Middle frontal gyrus (tissue), 1 donor: ENCODE data around the gene HEATR1.
"Not testable (repeated sequence)": the region's sequence is repeated elsewhere in the genome, so short reads cannot be mapped to it uniquely, and the experiment has no call there.

Experiments
- DNase-seq: peaks from one replicate; pipeline ENCODE4 v3.0.0-alpha.2; 2015; ENCODE audit warnings: low spot score; ENCODE audit errors: extremely low spot score

HEATR1 gene

DNA sequence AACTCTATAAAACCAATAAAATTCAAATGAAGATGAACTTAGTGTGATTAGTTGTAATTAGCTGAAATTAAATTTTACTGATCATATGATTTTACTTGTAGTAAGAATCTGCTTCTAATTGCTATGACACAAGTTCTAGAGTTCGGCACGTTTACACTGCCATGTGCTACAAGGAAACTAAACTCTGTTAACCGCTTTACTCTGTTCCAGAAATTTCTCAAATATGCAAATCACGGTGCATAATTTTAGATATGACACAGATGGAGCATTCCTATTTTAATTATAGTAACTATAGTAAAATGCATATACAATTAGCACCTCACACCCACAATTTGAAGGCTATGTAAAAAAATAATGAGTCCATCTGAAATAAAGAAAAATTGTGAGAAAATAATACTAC is 14.8 kb downstream of the HEATR1 start:
- DNase-seq, result no peak

DNA sequence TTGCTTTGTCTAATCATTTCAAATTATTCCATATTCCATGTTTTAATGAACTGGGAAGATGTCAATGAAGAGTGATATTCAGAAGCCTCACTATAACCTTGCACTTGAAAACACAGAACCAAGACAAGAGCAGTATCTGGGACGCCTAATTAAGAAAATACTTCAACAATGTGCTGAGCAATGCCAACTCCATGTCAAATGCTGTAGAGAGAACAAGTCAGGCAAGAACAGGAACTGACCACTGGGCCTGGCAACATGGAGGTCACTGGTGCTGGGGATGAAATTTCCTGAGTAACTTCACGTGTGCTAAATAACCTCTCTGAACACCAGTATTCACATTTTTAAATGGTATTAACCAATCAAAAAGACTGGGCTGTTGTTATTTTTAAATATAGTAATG is 22.8 kb downstream of the HEATR1 start:
- DNase-seq, result no peak

DNA sequence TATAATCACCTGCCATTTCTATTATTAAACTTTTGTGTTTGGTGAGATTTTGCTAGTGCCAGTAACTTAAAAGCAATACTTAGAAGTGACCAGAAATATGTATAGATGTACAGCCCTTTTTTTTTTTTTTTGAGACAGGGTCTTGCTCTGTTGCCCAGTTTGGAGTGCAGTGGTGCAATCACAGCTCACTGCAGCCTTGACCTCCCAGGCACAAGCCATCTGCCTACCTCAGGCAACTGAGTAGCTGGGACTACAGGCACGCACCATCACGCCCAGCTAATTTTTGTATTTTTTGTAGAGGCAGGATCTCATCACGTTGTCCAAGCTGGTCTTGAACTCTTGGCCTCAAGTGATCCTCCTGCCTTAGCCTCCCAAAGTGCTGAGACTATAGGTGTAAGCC is 23.9 kb downstream of the HEATR1 start:
- not testable (repeated sequence) for DNase-seq

DNA sequence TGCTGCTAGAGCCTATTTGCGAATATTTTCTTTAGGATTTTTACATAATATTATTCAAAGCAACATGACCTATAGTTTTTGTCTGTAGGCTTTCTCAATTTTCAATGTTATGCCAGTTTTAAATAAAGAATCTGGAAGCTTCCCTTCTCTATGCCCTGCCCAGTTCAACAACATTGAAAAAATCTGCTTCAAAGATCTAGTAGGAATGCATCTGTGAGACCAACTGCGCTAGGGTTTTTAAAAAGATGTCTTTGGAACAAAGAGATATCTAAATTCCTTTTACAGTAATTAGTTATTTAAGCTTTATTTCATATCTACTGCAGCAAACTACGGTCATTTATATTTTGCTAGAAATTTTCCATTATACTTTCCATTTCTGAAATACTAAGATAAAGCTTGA is 25.7 kb downstream of the HEATR1 start:
- DNase-seq, result no peak

DNA sequence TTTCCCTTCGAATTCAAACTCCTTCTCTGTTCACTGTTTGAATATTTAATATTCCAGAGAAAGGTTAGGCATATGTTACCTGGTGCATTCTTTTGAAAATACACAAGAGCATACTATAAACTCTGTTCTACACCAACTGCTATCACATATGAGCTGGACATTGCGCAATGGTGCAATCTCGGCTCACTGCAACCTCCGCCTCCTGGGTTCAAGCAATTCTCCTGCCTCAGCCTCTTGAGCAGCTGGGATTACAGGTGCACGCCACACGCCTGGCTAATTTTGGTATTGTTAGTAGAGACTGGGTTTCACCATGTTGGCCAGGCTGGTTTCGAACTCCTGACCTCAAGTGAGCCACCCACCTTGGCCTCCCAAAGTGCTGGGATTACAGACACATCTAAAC is 27.3 kb downstream of the HEATR1 start:
- not testable (repeated sequence) for DNase-seq

DNA sequence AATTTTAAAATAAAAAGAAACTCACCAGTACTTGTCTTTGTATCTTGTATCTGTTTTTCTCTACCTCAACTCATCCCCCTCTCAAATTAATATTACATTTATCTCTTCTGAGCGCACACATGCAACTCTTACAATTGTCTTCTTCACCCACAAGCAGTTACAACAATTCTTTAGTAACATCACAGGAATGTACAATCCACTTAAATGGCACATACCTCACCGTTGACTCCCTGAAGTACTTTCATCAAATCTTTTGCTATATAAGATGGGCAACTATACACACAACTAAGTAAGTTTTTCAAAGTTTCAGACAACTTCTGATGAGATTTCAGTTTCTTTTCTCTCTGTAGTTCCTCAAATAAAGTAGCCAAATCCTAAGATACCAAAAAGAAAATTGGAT is 28.3 kb downstream of the HEATR1 start:
- DNase-seq, result no peak

DNA sequence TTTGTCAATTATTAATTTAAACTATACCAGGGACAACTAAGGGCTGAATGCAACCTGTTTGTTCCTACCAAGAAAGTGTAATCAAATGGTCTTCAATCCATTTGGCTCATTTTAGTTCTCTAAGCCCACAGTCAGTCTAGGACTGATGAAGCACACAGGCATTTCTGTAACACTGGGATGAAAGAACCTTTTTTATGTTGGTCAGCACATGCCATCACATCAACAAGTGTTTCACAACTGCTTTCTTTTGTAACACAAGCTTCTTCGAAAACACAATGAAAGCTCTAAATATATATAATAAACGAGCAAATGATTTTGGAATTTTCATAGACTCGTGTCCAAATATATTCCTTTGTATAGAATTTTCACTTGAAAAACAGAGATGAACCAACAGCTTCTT is 28.8 kb downstream of the HEATR1 start:
- DNase-seq, result no peak

DNA sequence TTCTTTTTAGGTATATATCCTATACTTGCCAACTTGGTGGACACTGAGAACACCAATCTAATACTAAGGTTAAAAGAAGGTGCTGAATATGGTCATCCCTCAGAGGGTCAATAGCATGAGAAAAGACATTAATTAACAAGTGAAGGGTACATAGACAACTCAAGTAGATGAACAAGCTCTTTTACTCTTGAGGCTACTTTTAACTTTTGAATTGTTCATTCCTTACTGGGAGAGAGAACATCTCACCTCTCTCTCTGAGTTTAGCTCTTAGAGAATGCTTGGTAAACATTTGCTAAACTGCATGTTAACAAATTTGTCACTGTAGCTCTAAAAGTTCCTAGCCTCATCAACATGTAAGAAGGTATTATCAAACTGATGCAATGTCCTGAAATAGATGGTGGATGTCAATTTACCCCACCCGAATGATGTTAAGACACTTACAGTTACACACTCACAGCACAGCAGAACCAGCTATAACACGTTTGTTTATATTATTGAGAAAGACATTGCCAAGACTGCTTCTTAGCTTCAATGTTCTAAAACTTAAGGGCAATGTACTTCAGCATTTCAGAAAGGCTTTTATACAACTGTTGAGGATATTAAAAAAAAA is 35.9 kb downstream of the HEATR1 start:
- no peak for DNase-seq

DNA sequence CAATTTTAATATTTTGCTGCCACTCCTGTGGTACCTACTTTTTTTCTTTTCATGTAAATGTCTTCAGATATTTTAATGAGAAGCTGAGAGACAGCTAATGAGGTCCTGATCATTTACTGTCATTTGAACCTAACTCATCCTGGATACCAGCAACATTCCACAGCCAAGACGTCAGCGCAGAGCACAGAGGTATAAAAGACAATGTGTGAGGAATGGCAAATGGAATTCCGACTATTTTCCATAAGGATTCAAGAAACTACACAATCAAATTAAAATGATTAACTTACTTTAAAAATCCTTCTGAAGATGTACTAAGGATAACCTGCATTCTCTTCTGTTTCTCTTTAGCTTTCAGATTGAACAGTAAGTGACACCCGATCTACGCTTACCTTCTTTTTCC is 38.8 kb downstream of the HEATR1 start:
- no peak for DNase-seq

DNA sequence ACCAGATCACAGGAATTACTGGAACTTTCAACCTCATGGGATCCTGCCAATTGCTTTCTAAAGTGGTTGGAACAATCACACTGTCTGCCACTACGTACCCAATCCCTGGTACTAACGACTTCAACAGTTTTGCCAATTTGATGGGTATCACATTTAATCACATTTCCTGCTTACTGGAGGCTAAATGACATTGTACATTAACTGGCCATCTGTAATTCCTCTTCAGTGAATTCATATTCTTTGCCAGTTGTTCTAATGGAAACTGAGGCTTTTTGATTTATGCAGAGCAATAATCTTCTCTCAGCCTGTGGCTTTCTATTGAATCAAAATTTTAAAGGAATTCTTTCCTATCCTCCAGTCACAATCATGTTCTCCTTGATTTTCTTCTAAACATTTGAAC is 42.3 kb downstream of the HEATR1 start:
- DNase-seq, result no peak

DNA sequence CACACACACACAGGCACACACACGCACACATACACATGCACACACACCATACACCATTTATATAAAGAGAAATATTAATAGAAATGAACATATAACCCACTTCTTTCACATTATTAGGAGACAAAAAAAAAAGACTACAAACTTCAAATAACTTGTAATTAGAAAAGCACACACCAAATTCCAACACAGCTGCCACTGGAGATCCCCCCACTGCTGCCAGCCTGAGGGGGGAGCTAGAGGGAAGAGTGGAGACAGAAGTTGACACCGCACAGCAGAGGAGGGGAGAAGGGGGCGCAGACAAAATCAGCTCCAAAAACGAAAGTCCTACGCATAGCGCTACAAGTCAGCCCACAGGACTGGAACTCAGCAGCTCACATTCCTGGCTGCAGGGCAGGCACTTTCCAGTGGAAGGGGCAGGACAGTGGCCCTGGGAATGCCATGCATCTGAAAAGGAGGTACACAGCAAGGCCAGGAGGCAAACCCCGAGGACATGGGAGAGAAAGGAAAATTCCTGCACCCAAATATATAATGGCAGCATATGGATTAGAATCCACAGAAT is 44.0 kb downstream of the HEATR1 start:
- no peak for DNase-seq

DNA sequence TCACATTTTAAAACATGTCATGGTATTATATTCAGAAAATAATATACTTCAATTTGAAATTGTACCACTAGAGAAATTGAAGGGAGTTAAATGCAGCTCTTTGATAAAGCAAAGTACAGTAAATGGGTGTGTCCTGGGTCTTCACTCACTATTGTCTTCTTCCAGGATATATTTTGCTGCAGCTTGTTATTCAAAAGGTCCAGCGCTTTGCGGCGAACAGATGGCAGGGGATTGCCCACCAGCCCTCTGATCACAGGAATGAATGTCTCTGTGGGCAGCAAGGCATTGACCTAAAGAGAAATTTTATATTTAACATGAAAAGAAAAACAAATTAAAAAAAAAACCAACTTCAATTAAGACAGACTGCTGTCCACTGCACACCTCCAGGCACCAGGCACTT is 45.5 kb downstream of the HEATR1 start:
- no peak for DNase-seq

DNA sequence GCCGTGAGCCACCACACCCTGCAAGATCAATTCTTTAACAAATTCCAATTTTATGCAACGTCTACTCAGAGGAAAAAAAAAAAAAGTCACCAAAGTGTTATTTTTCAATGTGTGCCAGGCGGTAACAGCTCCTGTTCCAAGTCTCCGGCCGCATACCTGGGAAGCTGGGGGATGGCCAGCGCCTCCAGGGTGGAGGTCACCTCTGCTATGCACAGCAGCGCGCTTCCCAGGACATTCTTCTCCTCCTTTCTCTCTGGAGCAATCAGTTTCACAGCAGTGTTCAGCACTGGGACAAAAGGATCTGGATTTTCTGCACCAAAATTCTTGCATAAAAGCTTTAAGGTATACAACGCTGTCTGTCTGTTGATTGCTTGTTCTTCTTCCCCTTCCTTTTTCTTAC is 46.2 kb downstream of the HEATR1 start:
- DNase-seq, result no peak

DNA sequence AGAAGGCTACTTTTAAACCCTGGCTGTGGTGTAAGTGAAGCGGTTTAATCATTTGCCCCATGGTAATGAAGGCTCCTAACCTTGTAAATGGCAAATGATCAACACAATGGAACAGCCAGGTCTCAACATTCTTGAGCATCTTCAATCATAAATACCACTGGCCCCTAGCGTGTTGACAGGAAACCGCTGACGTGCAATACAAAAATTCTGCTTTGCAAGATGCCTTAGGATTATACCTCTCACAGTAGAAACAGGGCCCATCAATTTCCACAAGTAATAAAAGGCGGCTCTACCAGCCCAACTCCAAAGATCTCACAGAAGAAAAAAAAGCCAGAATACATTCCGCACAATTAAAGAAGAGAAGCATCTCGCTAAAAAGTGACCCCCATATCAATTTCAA is 47.7 kb downstream of the HEATR1 start:
- DNase-seq, result no peak

DNA sequence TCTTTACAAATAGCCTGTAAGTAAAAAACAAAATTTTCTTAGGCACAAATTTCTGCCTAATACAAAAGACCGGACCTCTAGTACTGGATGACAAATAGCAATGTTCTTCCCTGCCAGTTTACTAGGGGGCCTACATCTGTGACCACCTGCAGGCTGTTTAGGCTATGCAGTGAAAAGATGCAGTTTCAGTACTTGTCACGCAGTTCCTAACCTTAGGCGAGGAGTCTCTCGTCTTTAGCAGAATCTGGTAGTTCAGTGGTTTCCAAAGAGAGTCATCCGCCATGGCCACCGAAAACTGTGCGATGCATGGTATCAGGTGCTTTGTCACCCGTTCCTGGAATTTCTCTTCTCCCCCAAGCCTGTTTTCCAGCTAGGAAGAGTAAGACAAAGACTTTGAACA is 50.9 kb downstream of the HEATR1 start:
- DNase-seq, result no peak

DNA sequence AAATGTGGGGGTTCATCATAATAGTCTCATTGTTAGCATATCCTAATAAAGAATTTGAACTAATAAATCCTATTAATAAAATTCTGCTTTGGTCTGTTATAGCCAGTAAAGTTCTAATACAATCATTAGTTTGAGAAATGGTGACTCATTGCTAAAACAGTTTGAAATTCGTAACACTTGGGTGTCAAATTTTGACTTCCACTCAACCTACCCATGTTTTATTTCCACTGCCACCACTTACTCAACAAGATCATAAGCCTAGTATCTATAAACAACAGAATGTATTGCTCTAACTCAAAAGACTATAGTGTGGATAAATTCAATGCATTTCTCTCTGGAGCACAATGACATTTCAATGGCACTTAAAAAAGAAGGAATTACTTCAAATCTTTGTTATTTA is 51.4 kb downstream of the HEATR1 start:
- DNase-seq, result no peak

DNA sequence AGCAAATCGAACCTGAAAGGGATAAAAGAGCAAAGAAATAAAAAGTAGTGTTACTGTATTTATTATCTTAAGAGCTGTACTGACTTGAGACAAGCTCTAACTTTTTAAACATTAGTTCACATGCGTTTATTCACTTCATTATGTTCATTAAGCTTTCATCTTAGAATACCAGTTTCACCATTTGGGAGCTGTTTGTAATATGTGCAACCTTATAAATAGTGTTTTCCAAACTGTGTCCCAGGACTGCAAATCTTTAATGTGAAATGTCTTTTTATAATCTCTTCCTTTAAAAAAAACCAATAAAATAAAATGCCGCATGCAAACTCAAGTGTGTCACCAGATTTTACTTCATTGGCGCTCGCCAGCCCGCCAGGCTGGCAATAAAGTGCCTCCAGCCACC is 52.2 kb downstream of the HEATR1 start:
- no peak for DNase-seq

DNA sequence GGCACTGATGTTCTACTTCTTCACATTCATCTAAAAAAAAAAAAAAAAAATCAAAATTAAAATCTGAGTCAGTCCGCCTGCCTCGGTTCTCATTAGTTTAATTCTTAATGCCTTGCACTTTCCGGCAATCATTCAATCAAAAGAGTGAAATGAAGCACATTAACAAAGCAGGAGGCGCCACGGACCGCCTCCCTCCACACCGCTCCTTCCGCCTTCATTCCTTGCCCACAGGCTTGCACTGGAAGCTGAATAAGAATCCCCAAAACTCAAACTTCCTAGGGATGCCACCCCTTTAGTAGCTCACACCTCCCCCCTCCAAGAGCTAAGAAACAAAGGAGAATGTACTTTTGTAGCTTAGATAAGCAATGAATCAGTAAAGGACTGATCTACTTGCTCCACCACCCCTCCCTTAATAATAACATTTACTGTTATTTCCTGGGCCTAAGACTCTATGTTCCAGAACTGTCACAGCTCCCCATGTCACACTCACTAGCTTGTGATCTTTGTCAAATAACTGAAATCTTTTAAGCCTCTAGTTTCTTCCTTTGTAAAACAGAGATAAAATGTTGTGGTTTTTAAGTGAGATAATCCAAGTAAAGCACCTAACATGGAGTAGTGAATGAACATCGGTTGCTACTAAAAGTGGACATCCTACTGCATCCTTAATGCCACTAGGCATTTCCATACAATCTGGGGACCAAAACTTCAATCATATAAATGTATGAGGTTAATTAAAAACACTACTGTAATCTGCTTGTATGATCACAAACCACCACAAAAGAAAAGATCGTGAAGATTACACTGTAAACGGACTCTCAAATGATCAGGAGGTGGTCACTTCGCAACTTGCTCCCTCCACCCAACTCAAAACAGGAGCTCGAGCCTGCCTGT is 53.1 kb downstream of the HEATR1 start:
- no peak for DNase-seq

DNA sequence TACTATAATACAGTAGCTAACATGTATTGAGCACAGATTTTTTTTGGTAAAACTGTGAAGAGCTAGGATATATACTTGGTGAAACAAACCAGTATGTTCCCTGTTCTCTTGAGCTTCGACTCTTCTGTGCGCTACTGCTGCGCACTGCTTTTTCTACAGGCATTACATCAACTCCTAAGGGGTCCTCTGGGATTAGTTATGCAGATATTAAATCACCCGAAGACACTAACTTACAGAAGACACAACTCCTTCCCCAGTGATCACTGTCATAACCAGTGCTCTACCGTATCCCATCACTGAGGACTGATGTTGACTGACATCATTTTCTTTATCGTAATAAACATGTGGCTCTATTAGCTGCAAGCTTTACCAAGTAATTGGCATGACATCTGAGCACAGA is 55.9 kb downstream of the HEATR1 start:
- no peak for DNase-seq

DNA sequence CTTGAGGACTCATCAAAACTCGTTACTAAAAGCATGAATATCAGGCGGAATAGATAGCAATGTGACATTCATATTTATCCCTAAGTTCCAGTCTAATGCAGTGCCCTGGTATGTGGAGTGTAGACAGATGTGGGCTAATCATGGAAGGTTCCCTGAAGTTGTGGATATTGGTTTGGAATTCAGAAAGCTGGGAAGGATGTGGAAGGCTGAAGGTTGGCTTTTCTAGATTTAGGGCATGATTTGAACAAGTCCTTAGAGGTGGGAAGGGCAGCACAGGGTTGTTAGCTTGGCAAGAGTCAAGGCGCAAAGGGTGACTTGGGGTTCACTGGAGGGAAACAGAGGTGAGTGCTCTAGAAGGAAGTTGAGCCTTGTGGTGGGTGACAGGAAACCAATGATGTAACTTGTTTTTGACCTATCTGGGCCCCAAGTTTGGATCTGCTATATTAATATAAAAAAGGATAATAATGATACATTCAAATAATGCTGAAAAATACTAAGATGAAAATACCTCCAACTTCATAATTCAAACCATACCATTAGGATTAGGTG is 58.6 kb downstream of the HEATR1 start:
- DNase-seq, result no peak

DNA sequence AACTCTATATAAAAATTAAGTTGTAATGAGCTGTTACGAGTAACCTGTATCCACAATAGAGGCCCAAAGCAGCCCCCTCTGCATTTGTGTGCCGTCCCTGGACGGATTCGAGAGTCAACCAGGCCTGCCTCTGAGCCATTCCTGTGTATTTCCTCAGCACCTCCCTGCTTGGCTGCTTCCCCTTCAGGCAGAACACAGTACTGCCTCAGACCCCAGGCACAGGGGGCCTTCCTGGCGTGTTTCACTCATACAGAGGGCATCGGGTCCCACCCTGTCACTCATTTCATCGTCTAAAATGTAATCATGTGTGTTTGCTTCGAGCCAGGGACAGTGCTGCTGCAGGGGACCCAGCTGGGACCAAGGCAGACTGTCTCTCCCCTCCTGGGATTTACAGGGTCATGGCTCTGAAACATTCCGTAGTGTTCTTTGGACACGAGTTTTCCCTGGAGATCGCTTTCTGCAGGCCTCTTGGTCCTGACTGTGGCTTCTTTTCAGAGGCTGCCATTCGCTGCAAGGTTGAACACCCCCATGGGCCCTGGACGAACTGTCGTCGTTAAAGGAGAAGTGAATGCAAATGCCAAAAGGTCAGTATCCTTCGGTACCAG is 61.1 kb downstream of the HEATR1 start:
- no peak for DNase-seq

DNA sequence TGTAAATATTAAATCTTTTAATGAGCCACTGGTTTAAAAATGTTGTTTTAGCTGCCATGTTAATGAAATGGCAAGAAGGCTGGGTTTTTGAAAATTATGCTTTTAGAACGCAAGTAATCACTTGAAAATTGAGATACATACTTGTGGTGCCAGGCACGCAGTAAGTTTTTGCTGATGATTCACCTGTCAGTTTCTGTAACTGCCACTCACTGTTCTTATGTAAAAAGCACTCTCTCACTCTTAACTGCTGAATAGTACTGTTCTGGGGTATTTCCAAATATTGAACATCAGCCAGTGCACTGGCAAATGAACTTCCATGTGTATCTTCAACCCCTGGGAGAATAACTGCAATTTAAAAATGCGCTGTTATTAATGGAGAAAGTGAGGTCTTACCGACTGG is 62.6 kb downstream of the HEATR1 start:
- DNase-seq, result no peak
